ENCODE data around the gene COX14. TPM values are rescaled to one million over a fixed set of nuclear protein-coding genes. Genes with fewer than 3 reads are reported as not detected.
A peak's percentile ranks its signal among the peaks of the same experiment; 100 is the strongest.

The COX14 gene
- 66.2 and 68.0 TPM in 2 replicates for polyA plus RNA-seq (2013)

DNA sequence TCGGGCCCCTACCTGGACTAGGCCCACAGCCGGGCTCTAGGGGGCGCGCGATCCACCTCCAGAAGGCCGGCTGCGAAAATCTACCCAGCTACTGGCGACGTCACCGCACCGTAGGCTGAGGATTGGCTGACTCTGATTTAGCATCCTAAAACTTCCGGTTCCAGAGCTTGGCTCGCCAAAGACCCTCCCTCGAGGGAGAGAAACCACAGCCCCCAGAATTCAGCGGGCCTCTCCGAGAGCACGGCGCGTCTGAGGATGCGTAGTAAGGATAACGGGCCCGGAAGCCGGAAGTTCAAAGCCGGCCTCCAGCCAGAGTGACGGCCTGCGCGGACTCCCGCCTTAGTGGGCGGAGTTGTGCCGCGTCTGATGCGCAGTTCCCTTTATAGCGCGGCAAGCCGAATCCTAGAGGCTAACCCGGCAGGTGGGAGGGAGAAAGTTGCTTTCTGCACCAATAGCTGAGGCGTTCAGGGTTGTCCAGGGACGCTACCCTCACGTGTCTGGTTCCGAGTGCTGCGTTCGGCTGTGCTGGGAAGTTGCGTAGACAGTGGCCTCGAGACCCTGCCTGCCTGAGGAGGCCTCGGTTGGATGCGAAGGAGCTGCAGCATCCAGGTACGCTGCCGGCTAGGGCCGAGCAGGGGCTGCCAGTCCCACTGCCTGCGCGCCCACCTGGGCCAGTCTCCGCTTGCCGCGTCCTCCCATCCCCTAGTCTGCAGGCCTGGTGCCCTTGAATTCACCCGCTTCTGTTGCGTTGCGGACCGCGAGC lies at the start of gene COX14:
Gene COX14, plus strand, starts transcription at position 544 of the 763 bp plus-strand sequence. CDS start 7,808 bp downstream, outside the sequence.
- Histone ChIP-seq H3K4me3 (ENCODE audit: low read depth, low read length) (peak within 1 kb of the TSS; percentile 98), H3K18ac (ENCODE audit: low read length) (peak within 1 kb of the TSS; percentile 10), H3K14ac (ENCODE audit: low read length) (peak within 1 kb of the TSS; percentile 60)

GRCh38 chr12:50062728-50063460 lies 49.1 kb upstream of the COX14 start:
- Histone ChIP-seq H3K23ac (ENCODE audit: low read length) (no peak overlapping the region), H2BK12ac (ENCODE audit: low read length) (no peak overlapping the region), H2AK5ac (ENCODE audit: low read length) (no peak overlapping the region), H3K79me1 (ENCODE audit: low read length) (no peaks in the 10 kb centered on the region), H3K4me2 (ENCODE audit: low read length) (no peak overlapping the region), H4K91ac (ENCODE audit: low read depth, low read length) (no peak overlapping the region), H3K4me1 (ENCODE audit: control insufficient read depth in 1 of 2, insufficient read depth in 2 of 2, low read length in 2 of 2) (peaks cover 0 to 5% of the 10 kb centered on the region in 2 experiments), H3K27me3 (ENCODE audit: insufficient read depth, low read length) (peaks cover 7% of the 10 kb centered on the region), H3K14ac (ENCODE audit: low read length) (no peak overlapping the region), H3K79me2 (ENCODE audit: control insufficient read depth, insufficient read depth, low read length, poor library complexity) (no peaks in the 10 kb centered on the region), H3K4me3 (ENCODE audit: low read depth, low read length) (no peak overlapping the region), H2BK5ac (ENCODE audit: low read depth, low read length, poor library complexity) (no peak overlapping the region), H4K12ac (ENCODE audit: low read depth, low read length) (no peak overlapping the region), H3K36me3 (ENCODE audit: control insufficient read depth in 1 of 2, insufficient read depth in 2 of 2, low read length in 2 of 2) (no peaks in the 10 kb centered on the region), H4K8ac (ENCODE audit: low read depth, low read length) (no peak overlapping the region), H3K9ac (ENCODE audit: low read length) (no peak overlapping the region), H3K4ac (ENCODE audit: low read depth, low read length) (no peak overlapping the region), H3K9me3 (ENCODE audit: insufficient read depth, low read depth, low read length) (peaks cover 5% of the 10 kb centered on the region), H2AFZ (ENCODE audit: insufficient read depth, low read length, poor library complexity) (no peak overlapping the region), H3K27ac (ENCODE audit: low read depth, low read length) (no peak overlapping the region), H2BK120ac (ENCODE audit: insufficient read depth, low read length, poor library complexity) (no peak overlapping the region), H3K18ac (ENCODE audit: low read length) (no peak overlapping the region)
- no peak for DNase-seq
- WGBS (ENCODE audit: extremely low coverage, insufficient coverage, insufficient read length) = no CpG with 5 or more reads among the region's 5 CpGs

More for the DNA sequence above, at the start of gene COX14:
- Histone ChIP-seq H2AK5ac (ENCODE audit: low read length) (peak within 1 kb of the TSS; percentile 36), H2AFZ (ENCODE audit: insufficient read depth, low read length, poor library complexity) (peak within 1 kb of the TSS; percentile 27), H3K79me2 (ENCODE audit: control insufficient read depth, insufficient read depth, low read length, poor library complexity) (no peaks in the 10 kb centered on the region), H2BK12ac (ENCODE audit: low read length) (no peak within 1 kb of the TSS), H2BK5ac (ENCODE audit: low read depth, low read length, poor library complexity) (no peak within 1 kb of the TSS), H3K27me3 (ENCODE audit: insufficient read depth, low read length) (no peaks in the 10 kb centered on the region), H3K4me1 (ENCODE audit: control insufficient read depth in 1 of 2, insufficient read depth in 2 of 2, low read length in 2 of 2) (peaks cover 12 to 14% of the 10 kb centered on the region in 2 experiments), H4K91ac (ENCODE audit: low read depth, low read length) (peak within 1 kb of the TSS; percentile 33), H3K79me1 (ENCODE audit: low read length) (peaks cover 5% of the 10 kb centered on the region), H3K27ac (ENCODE audit: low read depth, low read length) (peak within 1 kb of the TSS; percentile 58), H3K23ac (ENCODE audit: low read length) (peak within 1 kb of the TSS; percentile 22), H3K9me3 (ENCODE audit: insufficient read depth, low read depth, low read length) (no peaks in the 10 kb centered on the region), H4K8ac (ENCODE audit: low read depth, low read length) (peak within 1 kb of the TSS; percentile 78), H3K4ac (ENCODE audit: low read depth, low read length) (no peak within 1 kb of the TSS), H2BK120ac (ENCODE audit: insufficient read depth, low read length, poor library complexity) (no peak within 1 kb of the TSS), H3K4me2 (ENCODE audit: low read length) (peak within 1 kb of the TSS; percentile 92), H4K12ac (ENCODE audit: low read depth, low read length) (peak within 1 kb of the TSS; percentile 55), H3K36me3 (ENCODE audit: control insufficient read depth in 1 of 2, insufficient read depth in 2 of 2, low read length in 2 of 2) (peaks cover 0 to 2% of the 10 kb centered on the region in 2 experiments), H3K9ac (ENCODE audit: low read length) (peak within 1 kb of the TSS; percentile 77)
- no CpG with 5 or more reads among the region's 59 CpGs for WGBS (ENCODE audit: extremely low coverage, insufficient coverage, insufficient read length)
- peak; percentile 100 for DNase-seq

- no peak overlapping the region for H3K18ac ChIP-seq (ENCODE audit: low read length)
- H2AFZ ChIP-seq (ENCODE audit: insufficient read depth, low read length, poor library complexity) = no peak overlapping the region
- H2BK5ac ChIP-seq (ENCODE audit: low read depth, low read length, poor library complexity) = no peak overlapping the region
- H3K23ac ChIP-seq (ENCODE audit: low read length) = peak overlapping the region; percentile 35
- no peak overlapping the region for H3K4me2 ChIP-seq (ENCODE audit: low read length)
- H3K4me1 ChIP-seq (ENCODE audit: control insufficient read depth in 1 of 2, insufficient read depth in 2 of 2, low read length in 2 of 2) = peaks cover 0 to 2% of the 10 kb centered on the region in 2 experiments
- no peak overlapping the region for H3K14ac ChIP-seq (ENCODE audit: low read length)
- no peak overlapping the region for H4K91ac ChIP-seq (ENCODE audit: low read depth, low read length)
- H4K12ac ChIP-seq (ENCODE audit: low read depth, low read length) = no peak overlapping the region
- H3K27me3 ChIP-seq (ENCODE audit: insufficient read depth, low read length) = peaks cover 3% of the 10 kb centered on the region
- no peak overlapping the region for H2BK120ac ChIP-seq (ENCODE audit: insufficient read depth, low read length, poor library complexity)
- H3K9ac ChIP-seq (ENCODE audit: low read length) = no peak overlapping the region
- H2AK5ac ChIP-seq (ENCODE audit: low read length) = no peak overlapping the region
- no peak overlapping the region for H2BK12ac ChIP-seq (ENCODE audit: low read length)
- no peak overlapping the region for H3K4me3 ChIP-seq (ENCODE audit: low read depth, low read length)
- H3K4ac ChIP-seq (ENCODE audit: low read depth, low read length) = no peak overlapping the region
- H3K27ac ChIP-seq (ENCODE audit: low read depth, low read length) = no peak overlapping the region
- H3K79me1 ChIP-seq (ENCODE audit: low read length) = no peaks in the 10 kb centered on the region
- H4K8ac ChIP-seq (ENCODE audit: low read depth, low read length) = no peak overlapping the region
- peak in 1 of 2 donors; percentile 63 for DNase-seq
- H3K36me3 ChIP-seq (ENCODE audit: control insufficient read depth in 1 of 2, insufficient read depth in 2 of 2, low read length in 2 of 2) = no peaks in the 10 kb centered on the region
- no CpG with 5 or more reads among the region's 3 CpGs for WGBS (ENCODE audit: extremely low coverage, insufficient coverage, insufficient read length)
- no peaks in the 10 kb centered on the region for H3K79me2 ChIP-seq (ENCODE audit: control insufficient read depth, insufficient read depth, low read length, poor library complexity)
- H3K9me3 ChIP-seq (ENCODE audit: insufficient read depth, low read depth, low read length) = no peaks in the 10 kb centered on the region
Measured at GRCh38 chr12:50065726-50066310, 46.2 kb upstream of the COX14 start.

GRCh38 chr12:50066402-50066801 lies 45.6 kb upstream of the COX14 start:
- no peak overlapping the region for H3K4me2 ChIP-seq (ENCODE audit: low read length)
- H4K12ac ChIP-seq (ENCODE audit: low read depth, low read length) = no peak overlapping the region
- no peaks in the 10 kb centered on the region for H3K36me3 ChIP-seq (ENCODE audit: control insufficient read depth in 1 of 2, insufficient read depth in 2 of 2, low read length in 2 of 2)
- H2AK5ac ChIP-seq (ENCODE audit: low read length) = no peak overlapping the region
- no peak overlapping the region for H3K4me3 ChIP-seq (ENCODE audit: low read depth, low read length)
- H3K79me1 ChIP-seq (ENCODE audit: low read length) = no peaks in the 10 kb centered on the region
- no peak overlapping the region for H4K91ac ChIP-seq (ENCODE audit: low read depth, low read length)
- DNase-seq = peak; percentile 87 to 91
- no peak overlapping the region for H2BK12ac ChIP-seq (ENCODE audit: low read length)
- H3K18ac ChIP-seq (ENCODE audit: low read length) = no peak overlapping the region
- no peak overlapping the region for H3K14ac ChIP-seq (ENCODE audit: low read length)
- H3K79me2 ChIP-seq (ENCODE audit: control insufficient read depth, insufficient read depth, low read length, poor library complexity) = no peaks in the 10 kb centered on the region
- H3K9me3 ChIP-seq (ENCODE audit: insufficient read depth, low read depth, low read length) = no peaks in the 10 kb centered on the region
- H3K27me3 ChIP-seq (ENCODE audit: insufficient read depth, low read length) = no peaks in the 10 kb centered on the region
- no peak overlapping the region for H3K4ac ChIP-seq (ENCODE audit: low read depth, low read length)
- H3K9ac ChIP-seq (ENCODE audit: low read length) = no peak overlapping the region
- no peak overlapping the region for H2AFZ ChIP-seq (ENCODE audit: insufficient read depth, low read length, poor library complexity)
- H2BK5ac ChIP-seq (ENCODE audit: low read depth, low read length, poor library complexity) = no peak overlapping the region
- H3K27ac ChIP-seq (ENCODE audit: low read depth, low read length) = no peak overlapping the region
- no CpG with 5 or more reads among the region's 5 CpGs for WGBS (ENCODE audit: extremely low coverage, insufficient coverage, insufficient read length)
- H3K23ac ChIP-seq (ENCODE audit: low read length) = no peak overlapping the region
- H2BK120ac ChIP-seq (ENCODE audit: insufficient read depth, low read length, poor library complexity) = no peak overlapping the region
- peaks cover 0 to 2% of the 10 kb centered on the region in 2 experiments for H3K4me1 ChIP-seq (ENCODE audit: control insufficient read depth in 1 of 2, insufficient read depth in 2 of 2, low read length in 2 of 2)
- H4K8ac ChIP-seq (ENCODE audit: low read depth, low read length) = no peak overlapping the region
